Measurements from ENCODE around the gene ADGRL1.

Gene ADGRL1

GRCh38 chr19:14185158-14185557, 20.8 kb downstream of the ADGRL1 start (continued):
- TF ChIP-seq, protein P1, sequence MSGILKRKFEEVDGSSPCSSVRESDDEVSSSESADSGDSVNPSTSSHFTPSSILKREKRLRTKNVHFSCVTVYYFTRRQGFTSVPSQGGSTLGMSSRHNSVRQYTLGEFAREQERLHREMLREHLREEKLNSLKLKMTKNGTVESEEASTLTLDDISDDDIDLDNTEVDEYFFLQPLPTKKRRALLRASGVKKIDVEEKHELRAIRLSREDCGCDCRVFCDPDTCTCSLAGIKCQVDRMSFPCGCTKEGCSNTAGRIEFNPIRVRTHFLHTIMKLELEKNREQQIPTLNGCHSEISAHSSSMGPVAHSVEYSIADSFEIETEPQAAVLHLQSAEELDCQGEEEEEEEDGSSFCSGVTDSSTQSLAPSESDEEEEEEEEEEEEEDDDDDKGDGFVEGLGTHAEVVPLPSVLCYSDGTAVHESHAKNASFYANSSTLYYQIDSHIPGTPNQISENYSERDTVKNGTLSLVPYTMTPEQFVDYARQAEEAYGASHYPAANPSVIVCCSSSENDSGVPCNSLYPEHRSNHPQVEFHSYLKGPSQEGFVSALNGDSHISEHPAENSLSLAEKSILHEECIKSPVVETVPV (CRISPR knock-in tag; IDR thresholded peaks at IDR 0.05) = no peak
- TF ChIP-seq BACH2 (CRISPR knock-in tag; IDR thresholded peaks at IDR 0.05; ENCODE audit: borderline replicate concordance) (no peak), ISL1 (CRISPR knock-in tag; IDR thresholded peaks at IDR 0.05) (no peak), ESRRG (CRISPR knock-in tag; IDR thresholded peaks at IDR 0.05) (no peak), ZFP30 (CRISPR knock-in tag; IDR thresholded peaks at IDR 0.05) (no peak)

DNA sequence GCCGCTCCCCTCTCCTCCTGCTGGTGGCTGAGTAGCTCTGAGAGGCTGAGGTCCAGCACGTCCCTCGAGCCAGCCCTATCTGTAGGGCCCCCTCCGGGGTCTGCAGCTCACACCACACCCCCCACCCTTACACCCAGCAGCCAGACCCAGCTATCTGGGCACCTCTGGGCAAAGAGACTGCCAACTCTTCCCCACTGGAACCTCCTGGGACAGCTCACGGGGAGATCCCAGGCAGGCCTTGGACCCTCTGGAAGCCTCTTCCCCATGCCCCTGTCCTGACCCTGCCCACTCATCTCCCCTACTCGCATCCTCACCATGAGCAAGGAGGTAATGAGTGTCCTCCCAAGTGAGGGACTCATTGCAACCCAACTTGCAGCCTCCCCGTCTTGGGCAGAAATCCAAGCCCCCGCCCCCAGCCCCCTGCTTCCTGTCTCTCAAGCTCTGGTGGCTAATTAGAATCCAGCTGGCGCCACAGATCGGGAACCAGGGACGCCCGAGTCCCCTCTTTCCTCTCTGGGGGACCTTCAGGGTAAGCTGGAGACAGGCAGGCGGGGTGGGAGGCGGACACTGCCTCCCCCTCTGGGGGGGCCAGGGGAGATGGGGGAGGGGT, 22.1 kb downstream of the ADGRL1 start:
- ATAC-seq = no peak; the same call in 2 of the 3 replicates
- TF ChIP-seq ZNF565 (CRISPR knock-in tag; conservative IDR thresholded peaks at IDR 0.05; ENCODE audit: low read depth) (no peak), TOX (CRISPR knock-in tag; IDR thresholded peaks at IDR 0.05; ENCODE audit: borderline replicate concordance) (no peak), POU6F1 (CRISPR knock-in tag; IDR thresholded peaks at IDR 0.05; ENCODE audit: borderline replicate concordance, low read depth) (no peak), GLIS3 (CRISPR knock-in tag; IDR thresholded peaks at IDR 0.05) (no peak), OSR1 (CRISPR knock-in tag; IDR thresholded peaks at IDR 0.05) (no peak), ZNF70 (CRISPR knock-in tag; IDR thresholded peaks at IDR 0.05) (no peak), ARNTL (CRISPR knock-in tag; IDR thresholded peaks at IDR 0.05; ENCODE audit: borderline replicate concordance, low read depth) (no peak), CREB5 (CRISPR knock-in tag; IDR thresholded peaks at IDR 0.05; ENCODE audit: low read depth) (no peak), RARB (CRISPR knock-in tag; IDR thresholded peaks at IDR 0.05) (no peak), ZC3H10 (CRISPR knock-in tag; IDR thresholded peaks at IDR 0.05) (no peak), BACH2 (CRISPR knock-in tag; IDR thresholded peaks at IDR 0.05; ENCODE audit: borderline replicate concordance) (no peak), ESRRG (CRISPR knock-in tag; IDR thresholded peaks at IDR 0.05) (no peak), CSDC2 (CRISPR knock-in tag; IDR thresholded peaks at IDR 0.05) (no peak)
- TF ChIP-seq, protein P2, sequence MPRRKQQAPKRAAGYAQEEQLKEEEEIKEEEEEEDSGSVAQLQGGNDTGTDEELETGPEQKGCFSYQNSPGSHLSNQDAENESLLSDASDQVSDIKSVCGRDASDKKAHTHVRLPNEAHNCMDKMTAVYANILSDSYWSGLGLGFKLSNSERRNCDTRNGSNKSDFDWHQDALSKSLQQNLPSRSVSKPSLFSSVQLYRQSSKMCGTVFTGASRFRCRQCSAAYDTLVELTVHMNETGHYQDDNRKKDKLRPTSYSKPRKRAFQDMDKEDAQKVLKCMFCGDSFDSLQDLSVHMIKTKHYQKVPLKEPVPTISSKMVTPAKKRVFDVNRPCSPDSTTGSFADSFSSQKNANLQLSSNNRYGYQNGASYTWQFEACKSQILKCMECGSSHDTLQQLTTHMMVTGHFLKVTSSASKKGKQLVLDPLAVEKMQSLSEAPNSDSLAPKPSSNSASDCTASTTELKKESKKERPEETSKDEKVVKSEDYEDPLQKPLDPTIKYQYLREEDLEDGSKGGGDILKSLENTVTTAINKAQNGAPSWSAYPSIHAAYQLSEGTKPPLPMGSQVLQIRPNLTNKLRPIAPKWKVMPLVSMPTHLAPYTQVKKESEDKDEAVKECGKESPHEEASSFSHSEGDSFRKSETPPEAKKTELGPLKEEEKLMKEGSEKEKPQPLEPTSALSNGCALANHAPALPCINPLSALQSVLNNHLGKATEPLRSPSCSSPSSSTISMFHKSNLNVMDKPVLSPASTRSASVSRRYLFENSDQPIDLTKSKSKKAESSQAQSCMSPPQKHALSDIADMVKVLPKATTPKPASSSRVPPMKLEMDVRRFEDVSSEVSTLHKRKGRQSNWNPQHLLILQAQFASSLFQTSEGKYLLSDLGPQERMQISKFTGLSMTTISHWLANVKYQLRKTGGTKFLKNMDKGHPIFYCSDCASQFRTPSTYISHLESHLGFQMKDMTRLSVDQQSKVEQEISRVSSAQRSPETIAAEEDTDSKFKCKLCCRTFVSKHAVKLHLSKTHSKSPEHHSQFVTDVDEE (CRISPR knock-in tag; IDR thresholded peaks at IDR 0.05) = no peak
- TF ChIP-seq, protein P1 (CRISPR knock-in tag; IDR thresholded peaks at IDR 0.05) = no peak

GRCh38 chr19:14182476-14182875, 23.5 kb downstream of the ADGRL1 start:
- ATAC-seq = no peak
- TF ChIP-seq, protein P3, sequence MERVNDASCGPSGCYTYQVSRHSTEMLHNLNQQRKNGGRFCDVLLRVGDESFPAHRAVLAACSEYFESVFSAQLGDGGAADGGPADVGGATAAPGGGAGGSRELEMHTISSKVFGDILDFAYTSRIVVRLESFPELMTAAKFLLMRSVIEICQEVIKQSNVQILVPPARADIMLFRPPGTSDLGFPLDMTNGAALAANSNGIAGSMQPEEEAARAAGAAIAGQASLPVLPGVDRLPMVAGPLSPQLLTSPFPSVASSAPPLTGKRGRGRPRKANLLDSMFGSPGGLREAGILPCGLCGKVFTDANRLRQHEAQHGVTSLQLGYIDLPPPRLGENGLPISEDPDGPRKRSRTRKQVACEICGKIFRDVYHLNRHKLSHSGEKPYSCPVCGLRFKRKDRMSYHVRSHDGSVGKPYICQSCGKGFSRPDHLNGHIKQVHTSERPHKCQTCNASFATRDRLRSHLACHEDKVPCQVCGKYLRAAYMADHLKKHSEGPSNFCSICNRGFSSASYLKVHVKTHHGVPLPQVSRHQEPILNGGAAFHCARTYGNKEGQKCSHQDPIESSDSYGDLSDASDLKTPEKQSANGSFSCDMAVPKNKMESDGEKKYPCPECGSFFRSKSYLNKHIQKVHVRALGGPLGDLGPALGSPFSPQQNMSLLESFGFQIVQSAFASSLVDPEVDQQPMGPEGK (CRISPR knock-in tag; IDR thresholded peaks at IDR 0.05; ENCODE audit: borderline replicate concordance) = no peak
- TF ChIP-seq TOX (CRISPR knock-in tag; IDR thresholded peaks at IDR 0.05; ENCODE audit: borderline replicate concordance) (no peak), ZFP30 (CRISPR knock-in tag; IDR thresholded peaks at IDR 0.05) (no peak), PPARA (CRISPR knock-in tag; IDR thresholded peaks at IDR 0.05; ENCODE audit: borderline replicate concordance) (no peak), ZFP3 (CRISPR knock-in tag; IDR thresholded peaks at IDR 0.05) (no peak)
- TF ChIP-seq, protein P1 (CRISPR knock-in tag; IDR thresholded peaks at IDR 0.05) = no peak
- TF ChIP-seq, protein P2 (CRISPR knock-in tag; IDR thresholded peaks at IDR 0.05) = no peak
